ENCODE measurements around the gene DNAJC10.

GRCh38 chr2:182810087-182810486 lies 94.0 kb downstream of the DNAJC10 start:
- no peak for TF ChIP-seq MAX (IDR thresholded peaks at IDR 0.05)
- no peak for TF ChIP-seq YY1 (IDR thresholded peaks at IDR 0.05; ENCODE audit: low read depth)
- no peak for TF ChIP-seq EGR1 (IDR thresholded peaks at IDR 0.05)
- no peak for TF ChIP-seq TCF12 (IDR thresholded peaks at IDR 0.05; ENCODE audit: low read depth)
- TF ChIP-seq RAD21 (IDR thresholded peaks at IDR 0.05; ENCODE audit: low read depth): no peak
- TF ChIP-seq CREB1 (IDR thresholded peaks at IDR 0.05; ENCODE audit: low read depth): no peak
